K562 (cell line): ENCODE results near the gene EBI3. TPM values are rescaled to one million over a fixed set of nuclear protein-coding genes. Genes with fewer than 3 reads are reported as not detected.

Source experiments
- ARID1B ChIP-seq: fragments of 450-650 bp; IDR thresholded peaks from 2 replicates; pipeline ENCODE4 v1.6.1; 2016; ENCODE audit warnings: antibody characterized with exemption, mild to moderate bottlenecking, inconsistent platforms
- BRCA1 ChIP-seq, 2 experiments: fragments of 450-650 bp in 1 of 2; sonication (generic) in 1 of 2; formaldehyde crosslinking in 1 of 2; IDR thresholded peaks; 2 replicates each; pipeline versions ENCODE4 v1.5.0 to v1.6.1; 2017 to 2020; ENCODE audit warnings: mild to moderate bottlenecking in 1 of 2, missing genetic modification reagents in 1 of 2
- CBX3 ChIP-seq, 2 experiments: IDR thresholded peaks; 1 replicate in 1 of 2; 2 replicates in 1 of 2; pipeline ENCODE4 v1.6.1; 2012; ENCODE audit warnings: inconsistent platforms in 2 of 2, low read length in 2 of 2, borderline replicate concordance in 1 of 2, control low read depth in 1 of 2
- CHD1 ChIP-seq: fragments of 200-600 bp; sonication (generic); IDR thresholded peaks from one replicate; pipeline ENCODE4 v1.6.1; 2012; ENCODE audit warnings: mild to moderate bottlenecking, moderate library complexity, low read length, inconsistent platforms
- CTBP1 ChIP-seq: fragments of 450-650 bp; IDR thresholded peaks from 2 replicates; pipeline ENCODE4 v1.6.1; 2016; ENCODE audit warnings: borderline replicate concordance
- ETV5 ChIP-seq: sonication (generic); formaldehyde crosslinking; IDR thresholded peaks from 2 replicates; pipeline ENCODE4 v1.4.0; 2020; ENCODE audit warnings: low read depth, mild to moderate bottlenecking, missing genetic modification reagents
- FOXJ3 ChIP-seq: sonication (generic); formaldehyde crosslinking; IDR thresholded peaks from 2 replicates; pipeline ENCODE4 v1.4.0; 2020; ENCODE audit warnings: mild to moderate bottlenecking, missing genetic modification reagents
- GABPA ChIP-seq: fragments of 200-800 bp; sonication (Bioruptor generic); conservative IDR thresholded peaks from 2 replicates; pipeline ENCODE4 v1.6.1; 2016; ENCODE audit warnings: low read depth, missing genetic modification characterization, missing compliant biosample characterization
- GMEB1 ChIP-seq: fragments of 250-450 bp; sonication (Bioruptor Pico); IDR thresholded peaks from 2 replicates; pipeline ENCODE4 v1.4.0; 2020; ENCODE audit warnings: mild to moderate bottlenecking
- HLTF ChIP-seq: fragments of 450-650 bp; IDR thresholded peaks from 2 replicates; pipeline ENCODE4 v1.6.1; 2016
- MYC ChIP-seq, 2 experiments: fragments of 250-450 bp in 1 of 2; sonication (Bioruptor Pico) in 1 of 2; IDR thresholded peaks; 2 replicates each; pipeline versions ENCODE4 v1.5.1 to v1.6.1; 2012 to 2021; ENCODE audit warnings: low read depth in 2 of 2, borderline replicate concordance in 1 of 2, improper control_type of control experiment in 1 of 2, low read length in 1 of 2, mild to moderate bottlenecking in 1 of 2, moderate library complexity in 1 of 2
- POLR3A ChIP-seq: IDR thresholded peaks from 2 replicates; pipeline ENCODE4 v1.6.1; 2011; ENCODE audit warnings: borderline replicate concordance, mild to moderate bottlenecking, moderate library complexity; ENCODE audit not compliant: insufficient read length, insufficient read depth; ENCODE audit errors: extremely low read depth
- SFPQ ChIP-seq: fragments of 200-400 bp; formaldehyde crosslinking; IDR thresholded peaks from 2 replicates; pipeline ENCODE4 v1.6.1; 2017; ENCODE audit warnings: mild to moderate bottlenecking, low read depth, low read length, moderate library complexity
- STAT5A ChIP-seq: IDR thresholded peaks from 2 replicates; pipeline ENCODE4 v1.6.1; 2012; ENCODE audit warnings: low read length, inconsistent platforms, borderline replicate concordance
- STAT5B ChIP-seq: fragments of 250-450 bp; sonication (Bioruptor Pico); IDR thresholded peaks from 2 replicates; pipeline ENCODE4 v1.8.0; 2021; ENCODE audit warnings: mild to moderate bottlenecking, inconsistent platforms
- U2AF2 ChIP-seq: fragments of 200-400 bp; formaldehyde crosslinking; optimal IDR thresholded peaks from 2 replicates; pipeline ENCODE3; 2017; ENCODE audit warnings: low read depth, mild to moderate bottlenecking, low read length
- ZBTB34 ChIP-seq: fragments of 250-450 bp; sonication (Bioruptor Pico); IDR thresholded peaks from 2 replicates; pipeline ENCODE4 v1.8.0; 2021; ENCODE audit warnings: mild to moderate bottlenecking, moderate library complexity
- ZFP30 ChIP-seq: fragments of 250-450 bp; sonication (Bioruptor Pico); IDR thresholded peaks from 2 replicates; pipeline ENCODE4 v1.8.0; 2022; ENCODE audit warnings: moderate library complexity, mild to moderate bottlenecking, inconsistent platforms, borderline replicate concordance
- ZNF311 ChIP-seq: fragments of 250-450 bp; sonication (Bioruptor Pico); IDR thresholded peaks from 2 replicates; pipeline ENCODE4 v1.4.0; 2020; ENCODE audit warnings: mild to moderate bottlenecking, moderate library complexity
- ZNF717 ChIP-seq: fragments of 250-450 bp; sonication (Bioruptor Pico); IDR thresholded peaks from 2 replicates; pipeline ENCODE4 v1.5.0; 2021
- ZSCAN29 ChIP-seq: fragments of 450-650 bp; IDR thresholded peaks from 2 replicates; pipeline ENCODE4 v1.6.1; 2017
- polyA plus RNA-seq, 8 experiments: library from polyadenylated mRNA; depleted of rRNA in 4 of 8; stranded (reverse) in 5 of 8; unstranded in 3 of 8; fragments of >200 nt; fragmentation: Nextera tagmentation in 2 of 8; fragmentation: Illumina TruSeq in 1 of 8; extraction: Ambion mirVana in 2 of 8; extraction: Trizol in 1 of 8; gene quantifications; 2 replicates each; pipeline versions ENCODE4 v1.2.1 to v1.2.3, GENCODE V29; 2011 to 2014; ENCODE audit warnings: inconsistent platforms in 1 of 8, missing spikeins in 1 of 8
- total RNA-seq, 7 experiments: library from RNA; depleted of rRNA in 6 of 7; stranded (reverse); fragments of >200 nt in 6 of 7; fragmentation: Illumina TruSeq in 2 of 7; extraction: Trizol in 2 of 7; gene quantifications; 2 replicates each; pipeline versions ENCODE4 v1.2.1 to v1.2.3, GENCODE V29; 2011 to 2021; ENCODE audit warnings: low replicate concordance in 1 of 7
- TF ChIP-seq, protein P1 (sequence below), 2 experiments: fragments of 450-650 bp; IDR thresholded peaks; 2 replicates each; pipeline ENCODE4 v1.6.1; 2016

EBI3 gene
- total and polyA plus RNA-seq, 9 of the 15 experiments (the other 6 are each of a cell fraction or from before 2014, with no cell fraction given): 0.08 to 0.35 (median 0.22) TPM; not detected in 6

DNA sequence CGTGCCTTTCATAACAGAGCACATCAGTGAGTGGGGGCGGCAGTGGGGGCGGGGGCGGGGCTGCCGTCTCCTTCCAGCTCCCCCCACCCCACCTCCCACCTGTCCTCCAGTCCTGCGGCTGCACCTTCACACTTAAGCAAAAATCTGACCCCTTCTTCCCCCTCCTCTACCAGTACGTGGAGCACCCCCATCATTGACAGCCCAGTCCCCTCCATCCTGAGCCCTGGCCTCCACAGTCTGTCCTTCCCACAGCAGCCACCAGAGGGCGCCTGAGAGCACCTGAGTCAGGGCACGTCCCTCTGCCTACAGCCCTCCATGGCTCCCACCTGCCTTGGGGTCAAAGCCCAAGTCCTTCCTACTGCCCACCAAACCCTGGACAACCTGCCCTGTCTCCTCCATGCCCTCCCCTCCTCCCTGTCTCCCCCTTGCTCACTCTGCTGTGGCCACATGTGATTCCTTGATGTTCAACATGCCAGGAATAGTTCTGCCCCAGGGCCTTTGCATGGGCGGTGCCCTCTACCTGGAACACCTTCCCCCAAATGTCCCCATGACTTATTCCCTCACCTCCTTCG is 4.0 kb downstream of the EBI3 start (continued):
- TF ChIP-seq ZFP30 (CRISPR knock-in tag) (no peak), STAT5A (no peak), U2AF2 (no peak), ZSCAN29 (no peak), FOXJ3 (CRISPR knock-in tag) (no peak), SFPQ (no peak), GMEB1 (CRISPR knock-in tag) (no peak), CTBP1 (peak; percentile 68; the same call in 1 of the 2 replicates), POLR3A (no peak), ZNF717 (CRISPR knock-in tag) (no peak), BRCA1 (IDR thresholded peaks at IDR 0.05) (no peak), BRCA1 (CRISPR knock-in tag; IDR thresholded peaks at IDR 0.05) (no peak), GABPA (tag) (no peak), CBX3 (IDR thresholded peaks at IDR 0.05; ENCODE audit: borderline replicate concordance in 1 of 2, low read length in 2 of 2) (peak in 1 of 2 experiments; percentile 95; a peak in 2 of 3 replicates), ZBTB34 (CRISPR knock-in tag) (no peak), ARID1B (peak; percentile 45; the same call in 1 of the 2 replicates), ETV5 (CRISPR knock-in tag) (no peak), HLTF (peak; percentile 97; the same call in 1 of the 2 replicates), ZNF311 (no peak), MYC (IDR thresholded peaks at IDR 0.05; ENCODE audit: low read depth, low read length) (no peak), MYC (CRISPR knock-in tag; IDR thresholded peaks at IDR 0.05; ENCODE audit: borderline replicate concordance, low read depth) (no peak), STAT5B (no peak), CHD1 (no peak)
- TF ChIP-seq, protein P1, sequence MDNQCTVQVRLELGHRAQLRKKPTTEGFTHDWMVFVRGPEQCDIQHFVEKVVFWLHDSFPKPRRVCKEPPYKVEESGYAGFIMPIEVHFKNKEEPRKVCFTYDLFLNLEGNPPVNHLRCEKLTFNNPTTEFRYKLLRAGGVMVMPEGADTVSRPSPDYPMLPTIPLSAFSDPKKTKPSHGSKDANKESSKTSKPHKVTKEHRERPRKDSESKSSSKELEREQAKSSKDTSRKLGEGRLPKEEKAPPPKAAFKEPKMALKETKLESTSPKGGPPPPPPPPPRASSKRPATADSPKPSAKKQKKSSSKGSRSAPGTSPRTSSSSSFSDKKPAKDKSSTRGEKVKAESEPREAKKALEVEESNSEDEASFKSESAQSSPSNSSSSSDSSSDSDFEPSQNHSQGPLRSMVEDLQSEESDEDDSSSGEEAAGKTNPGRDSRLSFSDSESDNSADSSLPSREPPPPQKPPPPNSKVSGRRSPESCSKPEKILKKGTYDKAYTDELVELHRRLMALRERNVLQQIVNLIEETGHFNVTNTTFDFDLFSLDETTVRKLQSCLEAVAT (IDR thresholded peaks at IDR 0.05): no peak
